Left forelimb (tissue), 1 donor: ENCODE measurements around the gene CTAGE1.

Experiments used
- DNase-seq: peaks from one replicate; pipeline ENCODE4 v3.0.0-alpha.2; 2018; ENCODE audit warnings: low spot score

The CTAGE1 gene

GRCh38 chr18:22391407-22392345, 26.0 kb downstream of the CTAGE1 start:
- DNase-seq, result no peak

- DNase-seq, result no peak
Measured at GRCh38 chr18:22387787-22388186, 29.9 kb downstream of the CTAGE1 start.

GRCh38 chr18:22387364-22387763, 30.4 kb downstream of the CTAGE1 start:
- DNase-seq, result no peak

DNA sequence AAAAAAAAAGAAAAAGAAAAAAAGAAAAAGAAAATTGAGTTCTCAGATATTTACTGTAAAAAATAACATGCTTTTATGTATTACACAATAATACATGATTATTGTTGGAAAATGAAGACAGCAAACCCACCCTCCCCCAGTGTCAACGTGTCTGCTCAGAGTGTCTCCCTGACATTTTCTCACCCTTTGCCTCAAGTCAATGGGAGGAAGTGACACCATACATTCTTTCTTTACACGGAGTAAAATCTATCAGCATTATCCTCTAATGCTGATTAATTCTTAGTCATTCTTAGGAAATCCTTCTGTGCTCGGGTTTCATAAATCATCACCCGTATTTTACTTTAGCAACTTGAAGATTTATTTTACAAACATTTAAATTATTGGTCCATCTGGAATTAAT, 32.0 kb downstream of the CTAGE1 start:
- DNase-seq, result no peak

DNA sequence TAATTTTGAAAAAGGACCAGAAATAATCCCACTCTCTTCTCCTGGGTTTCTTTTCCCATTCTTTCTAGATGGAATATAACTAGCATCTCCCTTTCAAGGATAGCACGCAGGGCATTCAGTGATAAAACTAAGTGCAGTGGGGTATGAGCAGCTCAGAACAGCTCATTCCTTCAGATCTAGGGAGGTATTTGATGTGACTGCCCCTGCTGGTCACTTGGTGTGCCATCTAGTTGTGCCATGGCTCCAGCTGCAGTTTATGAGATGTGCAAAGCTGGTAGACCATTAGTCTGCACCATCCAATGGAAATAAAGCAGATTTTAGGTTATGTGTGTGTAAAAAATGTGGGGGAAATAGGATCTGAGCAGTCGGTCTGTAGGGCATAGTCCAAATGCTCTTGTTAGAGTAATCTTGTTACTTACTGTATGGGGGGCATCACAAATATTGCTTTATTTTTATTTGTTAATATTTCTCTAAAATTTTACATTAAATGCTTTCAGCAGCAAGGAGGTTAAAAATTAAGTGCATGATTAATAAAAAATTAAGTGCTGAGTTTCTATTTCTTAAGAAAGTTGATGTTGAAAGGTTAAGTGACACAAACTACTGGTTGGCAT, 38.9 kb downstream of the CTAGE1 start:
- DNase-seq, result no peak

GRCh38 chr18:22377769-22378168, 39.9 kb downstream of the CTAGE1 start:
- no peak for DNase-seq

DNA sequence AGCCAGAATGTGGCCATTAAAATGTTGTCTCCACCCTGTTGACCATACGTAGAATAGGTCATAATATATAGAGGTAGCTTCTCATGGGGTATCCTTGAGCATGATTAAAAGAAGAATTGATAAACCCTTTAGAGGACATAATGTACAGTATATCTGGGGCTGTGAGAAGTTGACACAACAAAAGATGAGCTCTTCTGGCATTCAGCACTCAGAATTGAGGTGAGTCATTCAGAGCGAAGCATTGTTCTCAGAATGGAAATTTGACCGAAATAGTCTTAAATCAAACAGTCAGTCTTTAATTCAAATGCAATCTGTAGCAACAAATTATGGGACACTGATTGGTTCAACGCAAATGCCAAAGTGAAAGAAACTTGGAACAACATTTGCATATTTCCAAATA, 47.3 kb downstream of the CTAGE1 start:
- no peak for DNase-seq

- DNase-seq, result no peak
Measured at GRCh38 chr18:22368021-22368420, 49.7 kb downstream of the CTAGE1 start.

- no peak for DNase-seq
Measured at GRCh38 chr18:22367303-22367702, 50.4 kb downstream of the CTAGE1 start.

DNA sequence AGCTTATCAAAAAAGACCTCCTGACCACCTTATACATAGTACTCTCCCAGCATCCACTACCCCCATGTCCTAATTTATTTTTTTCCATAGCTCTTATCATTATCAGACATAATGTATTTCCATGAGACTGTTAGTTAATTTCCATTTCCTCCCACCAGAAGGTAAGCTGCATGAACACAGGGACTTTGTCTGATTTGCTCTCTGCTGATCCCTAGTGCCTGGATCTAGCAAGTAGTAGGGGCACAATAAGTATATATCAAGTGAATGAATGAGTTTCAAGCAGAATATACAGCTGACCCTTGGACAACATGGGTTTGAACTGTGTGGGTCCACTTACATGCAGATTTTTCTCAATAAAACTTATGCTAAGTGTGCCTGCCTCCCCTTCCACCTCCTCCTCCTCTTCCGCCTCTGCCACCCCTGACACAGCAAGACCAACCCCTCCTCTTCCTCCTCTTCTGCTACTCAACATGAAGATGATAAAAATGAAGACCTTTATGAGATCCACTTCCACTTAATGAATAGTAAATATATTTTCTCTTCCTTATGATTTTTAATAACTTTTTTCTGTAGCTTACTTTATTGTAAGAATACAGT, 53.8 kb downstream of the CTAGE1 start:
- no peak for DNase-seq
